Measurements from ENCODE around the gene TRIM9. TPM values are rescaled to one million over a fixed set of nuclear protein-coding genes. Genes with fewer than 3 reads are reported as not detected.

TRIM9 gene
- total RNA-seq, 2 experiments from 2014 or later: 0.19 to 0.45 TPM

DNA sequence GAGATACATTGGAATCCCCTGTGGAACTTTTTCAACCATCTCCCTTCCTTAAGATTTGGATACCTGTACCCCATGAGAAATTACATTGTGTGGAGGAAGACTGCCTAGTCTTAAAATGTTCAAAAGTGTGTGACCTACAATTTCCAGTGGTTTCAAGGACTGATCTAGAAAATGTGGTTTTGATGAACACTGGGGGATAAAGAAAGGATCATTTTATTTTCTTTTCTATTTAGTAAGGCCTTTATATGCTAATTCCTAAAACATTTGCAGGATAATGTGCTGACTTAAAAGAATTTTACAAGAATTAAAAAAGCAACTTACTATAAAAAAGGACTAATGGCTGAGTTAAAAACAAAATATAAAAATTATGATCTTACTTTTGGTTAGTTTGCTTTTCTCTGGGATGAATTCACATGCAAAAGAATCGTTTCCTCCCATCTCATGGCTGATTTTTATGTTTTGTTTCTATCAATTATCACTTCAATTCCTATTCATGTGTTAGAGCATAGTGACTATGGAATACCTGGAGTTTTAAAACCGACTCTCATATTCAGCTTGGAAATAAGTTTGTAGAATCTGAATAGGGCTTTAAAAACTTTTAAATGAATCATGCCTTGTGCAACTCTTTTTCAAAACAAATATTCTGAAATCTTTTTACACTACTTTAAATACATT, 110.7 kb downstream of the TRIM9 start:
- CTCF ChIA-PET: no interaction called here
- Mint-ChIP-seq H3K4me1 (ENCODE audit: low read depth) (no peaks in the 10 kb centered on the region), H3K4me3 (no peak overlapping the region), H3K9me3 (no peaks in the 10 kb centered on the region), H3K36me3 (ENCODE audit: low read depth) (no peaks in the 10 kb centered on the region), H3K27me3 (no peaks in the 10 kb centered on the region), H3K27ac (no peak overlapping the region)
- no peak for TF ChIP-seq CTCF (IDR thresholded peaks at IDR 0.05)
- Histone ChIP-seq H3K27ac (ENCODE audit: low read depth in 1 of 2, low read length in 2 of 2) (no peak overlapping the region), H3K4me1 (ENCODE audit: insufficient read depth, low read length) (no peaks in the 10 kb centered on the region), H3K27me3 (ENCODE audit: control insufficient read depth in 1 of 2, insufficient read depth in 2 of 2, low read length in 2 of 2) (no peaks in the 10 kb centered on the region), H3K9me3 (ENCODE audit: control insufficient read depth in 1 of 2, insufficient read depth in 1 of 2, low read length in 2 of 2) (no peaks in the 10 kb centered on the region), H3K36me3 (ENCODE audit: insufficient read depth, low read length) (no peaks in the 10 kb centered on the region), H3K4me3 (ENCODE audit: low read length) (no peak overlapping the region)
- POLR2A ChIA-PET: no interaction called here
- intact Hi-C loops (cut with DNase I, micrococcal nuclease): no loop called here
- ATAC-seq (ENCODE audit: poor library complexity) (no peak), DNase-seq (no peak)

DNA sequence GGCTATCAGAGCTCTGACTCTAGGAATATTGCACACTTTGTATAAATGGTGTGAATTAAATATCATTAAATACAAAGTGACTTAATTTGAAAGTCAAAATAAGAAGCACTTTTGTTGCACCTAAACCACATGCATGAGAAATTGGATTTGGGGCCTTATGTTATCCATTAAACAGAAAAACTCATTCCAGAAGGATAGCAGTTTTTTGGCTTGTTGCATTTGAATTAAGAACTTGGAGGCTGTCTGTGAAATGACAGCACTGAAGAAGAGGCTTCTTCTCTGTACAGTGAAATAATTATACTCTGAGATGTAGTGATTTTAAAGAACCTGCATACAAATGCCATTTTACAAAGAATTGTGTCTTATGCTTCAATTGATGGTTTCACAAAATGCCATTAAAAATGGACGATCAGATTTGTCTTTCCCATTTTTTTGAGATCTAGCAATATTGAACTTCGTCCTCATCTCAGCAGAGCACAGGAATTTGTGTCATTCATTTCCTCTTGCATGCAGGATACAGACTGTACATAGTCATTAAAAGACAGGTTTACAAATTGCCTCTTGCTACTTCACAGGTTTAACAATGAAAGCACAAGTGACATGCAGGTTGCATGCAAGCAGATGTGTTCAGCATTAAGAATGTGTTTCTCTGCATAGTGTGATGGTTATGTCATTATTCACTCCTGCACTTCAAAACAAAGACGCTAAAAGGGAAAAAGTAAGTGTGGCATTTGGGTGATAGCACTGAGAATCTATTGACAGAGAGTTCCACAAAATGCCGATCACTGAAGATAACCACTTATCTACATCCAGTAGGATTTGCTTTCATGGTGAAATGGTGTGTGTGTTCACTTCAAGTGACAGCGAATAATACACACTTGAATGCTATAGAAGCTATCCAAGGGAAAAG, 114.7 kb downstream of the TRIM9 start:
- no peaks in the 10 kb centered on the region for H3K36me3 ChIP-seq (ENCODE audit: insufficient read depth, low read length)
- H3K9me3 ChIP-seq (ENCODE audit: control insufficient read depth in 1 of 2, insufficient read depth in 1 of 2, low read length in 2 of 2): no peaks in the 10 kb centered on the region
- H3K4me1 Mint-ChIP-seq (ENCODE audit: low read depth): no peaks in the 10 kb centered on the region
- H3K36me3 Mint-ChIP-seq (ENCODE audit: low read depth): no peaks in the 10 kb centered on the region
- CTCF ChIA-PET: no interaction called here
- POLR2A ChIA-PET: no interaction called here
- no peaks in the 10 kb centered on the region for H3K9me3 Mint-ChIP-seq
- H3K27me3 Mint-ChIP-seq: no peaks in the 10 kb centered on the region
- no peak overlapping the region for H3K4me3 Mint-ChIP-seq
- H3K4me3 ChIP-seq (ENCODE audit: low read length): no peak overlapping the region
- ATAC-seq (ENCODE audit: poor library complexity): no peak
- H3K27ac Mint-ChIP-seq: no peak overlapping the region
- peaks cover 0 to 2% of the 10 kb centered on the region in 2 experiments for H3K27me3 ChIP-seq (ENCODE audit: control insufficient read depth in 1 of 2, insufficient read depth in 2 of 2, low read length in 2 of 2)
- TF ChIP-seq CTCF (IDR thresholded peaks at IDR 0.05): no peak
- no peak for DNase-seq
- intact Hi-C loops (cut with DNase I, micrococcal nuclease): no loop called here
- H3K4me1 ChIP-seq (ENCODE audit: insufficient read depth, low read length): no peaks in the 10 kb centered on the region
- H3K27ac ChIP-seq (ENCODE audit: low read depth in 1 of 2, low read length in 2 of 2): no peak overlapping the region

- ChIA-PET CTCF (interaction anchor here (1.0 kb wide), 1 partner anchor 9 kb away, joined by 3 read pairs; no protein-coding TSS in a partner anchor), POLR2A (no interaction called here)
- no peaks in the 10 kb centered on the region for H3K4me1 ChIP-seq (ENCODE audit: insufficient read depth, low read length)
- intact Hi-C loops (cut with DNase I, micrococcal nuclease): no loop called here
- TF ChIP-seq CTCF (IDR thresholded peaks at IDR 0.05): no peak
- no peak overlapping the region for H3K4me3 ChIP-seq (ENCODE audit: low read length)
- H3K27ac Mint-ChIP-seq: no peak overlapping the region
- peaks cover 0 to 2% of the 10 kb centered on the region in 2 experiments for H3K27me3 ChIP-seq (ENCODE audit: control insufficient read depth in 1 of 2, insufficient read depth in 2 of 2, low read length in 2 of 2)
- H3K9me3 ChIP-seq (ENCODE audit: control insufficient read depth in 1 of 2, insufficient read depth in 1 of 2, low read length in 2 of 2): no peaks in the 10 kb centered on the region
- H3K36me3 ChIP-seq (ENCODE audit: insufficient read depth, low read length): no peaks in the 10 kb centered on the region
- H3K9me3 Mint-ChIP-seq: no peaks in the 10 kb centered on the region
- no peak overlapping the region for H3K27ac ChIP-seq (ENCODE audit: low read depth in 1 of 2, low read length in 2 of 2)
- H3K27me3 Mint-ChIP-seq: no peaks in the 10 kb centered on the region
- ATAC-seq (ENCODE audit: poor library complexity): no peak
- H3K4me3 Mint-ChIP-seq: no peak overlapping the region
- H3K36me3 Mint-ChIP-seq (ENCODE audit: low read depth): no peaks in the 10 kb centered on the region
- no peak for DNase-seq
- H3K4me1 Mint-ChIP-seq (ENCODE audit: low read depth): no peaks in the 10 kb centered on the region
Measured at GRCh38 chr14:50978888-50979287, 116.0 kb downstream of the TRIM9 start.

Data from CD4-positive, alpha-beta T cell (primary cell).